ENCODE results near the gene ADAMTS6.

- TF ChIP-seq POLR2A (IDR thresholded peaks at IDR 0.05; ENCODE audit: low read length) (no peak), GATA1 (IDR thresholded peaks at IDR 0.05; ENCODE audit: low read depth, low read length) (no peak)
Measured at GRCh38 chr5:65137631-65138030, 344.1 kb downstream of the ADAMTS6 start.
